Karpas-422 (cell line): ENCODE results near the gene SNAP47. TPM values are rescaled to one million over a fixed set of nuclear protein-coding genes. Genes with fewer than 3 reads are reported as not detected.

Experiments
- DNase-seq: peaks from one replicate; pipeline ENCODE4 v3.0.0-alpha.2; 2015
- H2AFZ ChIP-seq: fragments of 200-600 bp; sonication (generic); 2 replicates; pipeline ENCODE4 v1.6.1; 2014; ENCODE audit warnings: antibody characterized with exemption, low read length, mixed read lengths
- H3K27ac ChIP-seq: fragments of 200-600 bp; sonication (generic); 2 replicates; pipeline ENCODE4 v1.5.1; 2014; ENCODE audit warnings: mild to moderate bottlenecking, low read length, moderate library complexity
- H3K27me3 ChIP-seq: fragments of 200-600 bp; sonication (generic); 2 replicates; pipeline ENCODE4 v1.6.1; 2014; ENCODE audit warnings: low read length, mixed read lengths
- H3K36me3 ChIP-seq: fragments of 200-600 bp; sonication (generic); 2 replicates; pipeline ENCODE4 v1.6.1; 2014; ENCODE audit warnings: low read length, mixed read lengths; ENCODE audit not compliant: insufficient read depth
- H3K4me1 ChIP-seq: fragments of 200-600 bp; sonication (generic); 2 replicates; pipeline ENCODE4 v1.6.1; 2014; ENCODE audit warnings: mild to moderate bottlenecking, low read length, mixed read lengths
- H3K4me2 ChIP-seq: fragments of 200-600 bp; sonication (generic); 2 replicates; pipeline ENCODE4 v1.6.1; 2014; ENCODE audit warnings: low read length, low read depth, mild to moderate bottlenecking; ENCODE audit not compliant: poor library complexity, severe bottlenecking
- H3K4me3 ChIP-seq: fragments of 200-600 bp; sonication (generic); 2 replicates; pipeline ENCODE4 v1.5.1; 2014; ENCODE audit warnings: mild to moderate bottlenecking, antibody characterized with exemption, low read length, mixed read lengths
- H3K79me2 ChIP-seq: fragments of 200-600 bp; sonication (generic); 2 replicates; pipeline ENCODE4 v1.6.1; 2014; ENCODE audit warnings: mild to moderate bottlenecking, low read length, mixed read lengths
- H3K9ac ChIP-seq: fragments of 200-600 bp; sonication (generic); 2 replicates; pipeline ENCODE4 v1.6.0; 2014; ENCODE audit warnings: low read length
- H3K9me2 ChIP-seq: fragments of 200-600 bp; sonication (generic), shearing (Covaris generic); replicated peaks from 2 replicates; pipeline ENCODE4 v1.6.0; 2014; ENCODE audit warnings: mild to moderate bottlenecking, low read length, moderate library complexity; ENCODE audit not compliant: insufficient read depth
- H3K9me3 ChIP-seq: fragments of 300-700, 200-600 bp; sonication (generic); 2 replicates; pipeline ENCODE4 v1.6.1; 2014; ENCODE audit warnings: low read length, mixed read lengths
- H4K20me1 ChIP-seq: fragments of 200-600 bp; sonication (generic); 2 replicates; pipeline ENCODE4 v1.6.1; 2014; ENCODE audit warnings: mild to moderate bottlenecking, antibody characterized with exemption, low read length, low read depth; ENCODE audit not compliant: insufficient read depth
- total RNA-seq: library from RNA; depleted of rRNA; stranded (reverse); fragments of >200 nt; shearing (Covaris generic); gene quantifications from 2 replicates; pipeline ENCODE4 v1.2.3, GENCODE V29; 2014; ENCODE audit warnings: low replicate concordance

SNAP47 gene
- total RNA-seq, 1 experiment from 2014 or later, result 15.3 TPM

DNA sequence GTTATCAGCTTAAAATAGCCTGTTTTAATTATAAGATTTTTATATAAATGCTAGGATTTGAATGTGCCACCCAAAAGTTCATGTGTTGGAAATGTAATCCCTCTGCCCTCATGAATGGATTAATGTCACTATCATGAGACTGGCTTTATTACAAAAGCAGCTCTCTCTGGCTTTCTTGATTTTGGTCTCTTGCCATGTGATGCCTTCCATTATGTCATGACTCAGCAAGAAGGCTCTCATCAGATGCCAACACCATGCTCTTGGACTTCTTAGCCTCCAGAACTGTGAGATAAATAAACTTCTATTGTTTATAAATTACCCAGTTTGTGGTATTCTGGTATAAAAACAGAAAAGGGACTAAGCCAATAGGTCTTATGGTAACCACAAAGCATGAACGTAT lies 73.3 kb downstream of the SNAP47 start:
- Histone ChIP-seq H3K9me2 (no peaks in the 10 kb centered on the region), H3K9ac (no peak overlapping the region), H4K20me1 (no peaks in the 10 kb centered on the region), H3K27ac (no peak overlapping the region), H3K36me3 (no peaks in the 10 kb centered on the region), H3K4me3 (no peak overlapping the region), H3K79me2 (no peaks in the 10 kb centered on the region), H3K27me3 (no peaks in the 10 kb centered on the region), H3K4me1 (no peaks in the 10 kb centered on the region), H3K9me3 (no peaks in the 10 kb centered on the region; the same call in 1 of the 2 replicates), H3K4me2 (no peak overlapping the region), H2AFZ (no peak overlapping the region)
- DNase-seq, result no peak

- H3K27me3 ChIP-seq, result no peaks in the 10 kb centered on the region
- DNase-seq, result no peak
- H2AFZ ChIP-seq, result no peak overlapping the region
- H3K4me2 ChIP-seq, result no peak overlapping the region
- no peaks in the 10 kb centered on the region for H3K79me2 ChIP-seq
- no peaks in the 10 kb centered on the region for H3K4me1 ChIP-seq
- no peak overlapping the region for H3K27ac ChIP-seq
- no peak overlapping the region for H3K9ac ChIP-seq
- no peaks in the 10 kb centered on the region for H4K20me1 ChIP-seq
- H3K4me3 ChIP-seq, result no peak overlapping the region
- H3K9me3 ChIP-seq, result no peaks in the 10 kb centered on the region; the same call in 1 of the 2 replicates
- no peaks in the 10 kb centered on the region for H3K36me3 ChIP-seq
- no peaks in the 10 kb centered on the region for H3K9me2 ChIP-seq
Measured at GRCh38 chr1:227809026-227809425, 73.8 kb downstream of the SNAP47 start.

- no peaks in the 10 kb centered on the region for H3K36me3 ChIP-seq
- H3K9me3 ChIP-seq, result no peaks in the 10 kb centered on the region; the same call in 1 of the 2 replicates
- H3K27ac ChIP-seq, result no peak overlapping the region
- H3K27me3 ChIP-seq, result no peaks in the 10 kb centered on the region
- H3K4me2 ChIP-seq, result no peak overlapping the region
- no peak overlapping the region for H2AFZ ChIP-seq
- DNase-seq, result no peak
- no peak overlapping the region for H3K4me3 ChIP-seq
- H3K79me2 ChIP-seq, result no peaks in the 10 kb centered on the region
- H3K9me2 ChIP-seq, result no peaks in the 10 kb centered on the region
- H3K4me1 ChIP-seq, result no peaks in the 10 kb centered on the region
- H3K9ac ChIP-seq, result no peak overlapping the region
- H4K20me1 ChIP-seq, result no peaks in the 10 kb centered on the region
Measured at GRCh38 chr1:227813962-227814361, 78.7 kb downstream of the SNAP47 start.

DNA sequence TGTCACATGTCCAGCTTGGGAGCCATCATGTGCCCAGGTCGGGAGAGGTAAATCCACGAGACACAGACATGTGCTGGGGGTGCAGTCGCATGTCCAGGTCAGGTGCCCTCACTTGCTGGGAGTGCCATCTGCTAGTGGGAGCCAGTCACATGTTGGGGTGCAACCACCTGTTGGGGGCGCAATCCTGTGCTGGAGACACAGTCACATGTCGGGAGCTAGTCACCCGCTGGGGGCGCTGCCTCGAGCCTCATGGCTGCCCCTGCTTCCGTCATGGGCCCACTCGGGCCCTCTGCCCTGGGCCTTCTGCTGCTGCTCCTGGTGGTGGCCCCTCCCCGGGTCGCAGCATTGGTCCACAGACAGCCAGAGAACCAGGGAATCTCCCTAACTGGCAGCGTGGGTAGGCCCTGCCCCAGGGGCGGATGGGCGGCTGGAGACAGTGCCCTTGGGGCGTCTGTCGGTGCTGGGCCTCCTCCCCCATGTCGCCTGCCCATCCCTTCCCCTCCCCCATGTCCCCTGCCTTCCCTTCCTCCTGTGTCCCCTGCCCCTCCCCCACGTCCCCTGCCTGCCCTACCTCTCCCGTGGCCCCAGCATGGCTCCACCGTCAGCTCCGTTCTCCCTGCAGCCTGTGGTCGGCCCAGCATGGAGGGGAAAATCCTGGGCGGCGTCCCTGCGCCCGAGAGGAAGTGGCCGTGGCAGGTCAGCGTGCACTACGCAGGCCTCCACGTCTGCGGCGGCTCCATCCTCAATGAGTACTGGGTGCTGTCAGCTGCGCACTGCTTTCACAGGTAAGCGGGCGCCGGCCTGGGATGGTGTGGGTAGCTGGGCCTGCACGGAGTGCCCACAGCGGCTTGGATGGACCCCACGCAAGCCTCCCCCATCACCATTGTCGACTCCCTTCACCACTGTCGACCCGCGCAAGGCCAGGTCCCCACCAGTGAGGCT lies 80.5 kb downstream of the SNAP47 start, which contains the start of gene PRSS38:
TSS of gene PRSS38 (plus strand) at position 208 of the 942 bp plus-strand sequence. CDS start at position 250, 42 bp downstream.
- Histone ChIP-seq H3K4me3 (no peak within 1 kb of the TSS), H3K9ac (no peak within 1 kb of the TSS), H3K4me1 (no peaks in the 10 kb centered on the region), H3K4me2 (no peak within 1 kb of the TSS), H3K79me2 (no peaks in the 10 kb centered on the region), H3K9me3 (no peaks in the 10 kb centered on the region; the same call in 1 of the 2 replicates), H3K27ac (no peak within 1 kb of the TSS), H2AFZ (no peak within 1 kb of the TSS), H3K36me3 (no peaks in the 10 kb centered on the region), H3K9me2 (no peaks in the 10 kb centered on the region), H4K20me1 (no peaks in the 10 kb centered on the region), H3K27me3 (no peaks in the 10 kb centered on the region)
- DNase-seq, result no peak

DNA sequence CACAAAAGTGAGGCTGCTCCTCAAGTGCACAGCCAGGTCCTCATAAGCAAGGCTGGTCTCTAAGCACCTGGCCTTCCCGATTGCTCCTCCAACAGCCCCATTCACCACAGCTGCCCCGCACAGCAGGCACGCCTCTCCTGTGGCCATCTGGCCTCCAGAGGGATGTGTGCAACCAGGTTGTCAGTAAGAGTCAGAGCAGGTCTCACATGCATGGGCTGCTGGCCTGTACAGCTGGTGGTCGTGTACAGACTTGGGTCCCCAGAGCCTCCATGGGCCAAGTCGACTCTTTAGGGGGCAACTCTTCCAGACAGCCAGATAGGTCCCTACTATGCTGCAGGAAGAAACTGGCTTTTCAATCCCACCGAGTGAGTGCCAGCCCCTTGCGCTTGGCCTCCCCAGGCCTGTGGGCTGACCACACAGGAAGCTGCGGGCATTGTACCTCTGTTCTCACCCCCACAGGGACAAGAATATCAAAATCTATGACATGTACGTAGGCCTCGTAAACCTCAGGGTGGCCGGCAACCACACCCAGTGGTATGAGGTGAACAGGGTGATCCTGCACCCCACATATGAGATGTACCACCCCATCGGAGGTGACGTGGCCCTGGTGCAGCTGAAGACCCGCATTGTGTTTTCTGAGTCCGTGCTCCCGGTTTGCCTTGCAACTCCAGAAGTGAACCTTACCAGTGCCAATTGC lies 81.7 kb downstream of the SNAP47 start:
- Histone ChIP-seq H3K4me3 (no peak overlapping the region), H3K27me3 (no peaks in the 10 kb centered on the region), H3K9me2 (no peaks in the 10 kb centered on the region), H3K9me3 (no peaks in the 10 kb centered on the region; the same call in 1 of the 2 replicates), H3K4me1 (no peaks in the 10 kb centered on the region), H4K20me1 (no peaks in the 10 kb centered on the region), H3K79me2 (no peaks in the 10 kb centered on the region), H3K27ac (no peak overlapping the region), H3K36me3 (no peaks in the 10 kb centered on the region), H3K4me2 (no peak overlapping the region), H3K9ac (no peak overlapping the region), H2AFZ (no peak overlapping the region)
- no peak for DNase-seq

- Histone ChIP-seq H3K27ac (no peak overlapping the region), H3K4me2 (no peak overlapping the region), H4K20me1 (no peaks in the 10 kb centered on the region), H3K27me3 (no peaks in the 10 kb centered on the region), H3K79me2 (no peaks in the 10 kb centered on the region), H3K4me3 (no peak overlapping the region), H3K4me1 (no peaks in the 10 kb centered on the region), H3K9ac (no peak overlapping the region), H3K36me3 (no peaks in the 10 kb centered on the region), H3K9me2 (no peaks in the 10 kb centered on the region), H3K9me3 (no peaks in the 10 kb centered on the region), H2AFZ (no peak overlapping the region)
- no peak for DNase-seq
Measured at GRCh38 chr1:227823537-227823936, 88.3 kb downstream of the SNAP47 start.

- no peak for DNase-seq
- Histone ChIP-seq H3K27ac (no peak overlapping the region), H3K9me2 (no peaks in the 10 kb centered on the region), H3K4me1 (no peaks in the 10 kb centered on the region), H3K79me2 (no peaks in the 10 kb centered on the region), H3K36me3 (no peaks in the 10 kb centered on the region), H2AFZ (no peak overlapping the region), H3K9ac (no peak overlapping the region), H3K4me2 (no peak overlapping the region), H3K4me3 (no peak overlapping the region), H3K27me3 (no peaks in the 10 kb centered on the region), H4K20me1 (no peaks in the 10 kb centered on the region), H3K9me3 (no peaks in the 10 kb centered on the region)
Measured at GRCh38 chr1:227824204-227824603, 89.0 kb downstream of the SNAP47 start.

DNA sequence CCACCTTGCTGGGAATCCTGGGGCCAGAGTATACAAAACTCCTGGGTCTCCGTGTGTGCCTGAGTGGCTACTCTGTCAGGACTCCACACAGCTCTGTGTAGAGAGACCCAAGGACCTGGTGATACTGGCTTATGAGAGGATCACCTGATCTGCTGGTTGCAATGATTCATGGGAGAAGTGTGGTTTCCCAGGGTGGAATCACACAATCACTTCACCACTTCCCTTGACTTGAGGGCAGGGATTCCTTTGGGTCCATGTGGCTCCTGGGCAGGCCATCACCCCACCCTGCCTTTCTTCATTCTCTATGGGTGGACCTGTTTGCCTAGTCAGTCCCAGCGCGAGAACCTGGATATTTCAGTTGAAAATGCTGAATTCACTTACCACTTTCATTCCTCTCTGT lies 93.6 kb downstream of the SNAP47 start:
- Histone ChIP-seq H3K36me3 (no peaks in the 10 kb centered on the region), H3K79me2 (no peaks in the 10 kb centered on the region), H3K9ac (no peak overlapping the region), H3K4me2 (no peak overlapping the region), H3K4me1 (no peaks in the 10 kb centered on the region), H2AFZ (no peak overlapping the region), H3K4me3 (no peak overlapping the region), H4K20me1 (no peaks in the 10 kb centered on the region), H3K9me3 (no peaks in the 10 kb centered on the region), H3K9me2 (no peaks in the 10 kb centered on the region), H3K27ac (no peak overlapping the region), H3K27me3 (no peaks in the 10 kb centered on the region)
- DNase-seq, result no peak
